Stimulated activated naive CD8-positive, alpha-beta T cell treated with anti-CD3 and anti-CD28 coated beads, Interleukin-15, amount 100 ng/mL, for 72 hours (primary cell): ENCODE data around the gene NUP85.
A peak's percentile ranks its signal among the peaks of the same experiment; 100 is the strongest.
"Not testable (repeated sequence)": the region's sequence is repeated elsewhere in the genome, so short reads cannot be mapped to it uniquely, and the experiment has no call there.

Source experiments
- ATAC-seq: fragments of 150-1000 bp; cut with Tn5 transposase; 2 replicates; pipeline ENCODE4 v1.10.0; 2021; ENCODE audit warnings: mild to moderate bottlenecking, moderate library complexity
- DNase-seq, 2 donors: peaks; one replicate each; pipeline ENCODE4 v3.0.0; 2021 to 2022
- H3K27ac Mint-ChIP-seq, 2 donors: one replicate each; pipeline ENCODE4 v1.8.0; 2022; ENCODE audit warnings: mild to moderate bottlenecking in 2 of 2, mixed read lengths in 2 of 2, moderate library complexity in 2 of 2
- H3K27me3 Mint-ChIP-seq: one replicate; pipeline ENCODE4 v1.8.0; 2022; ENCODE audit warnings: mixed read lengths
- H3K4me1 Mint-ChIP-seq: one replicate; pipeline ENCODE4 v1.8.0; 2022; ENCODE audit warnings: mild to moderate bottlenecking, mixed read lengths
- H3K4me3 Mint-ChIP-seq, 2 donors: one replicate each; pipeline ENCODE4 v1.8.0; 2022; ENCODE audit warnings: mild to moderate bottlenecking in 2 of 2, mixed read lengths in 2 of 2, moderate library complexity in 1 of 2
- H3K9me3 Mint-ChIP-seq, 2 donors: one replicate each; pipeline ENCODE4 v1.8.0; 2022; ENCODE audit warnings: mixed read lengths in 2 of 2

NUP85 gene

DNA sequence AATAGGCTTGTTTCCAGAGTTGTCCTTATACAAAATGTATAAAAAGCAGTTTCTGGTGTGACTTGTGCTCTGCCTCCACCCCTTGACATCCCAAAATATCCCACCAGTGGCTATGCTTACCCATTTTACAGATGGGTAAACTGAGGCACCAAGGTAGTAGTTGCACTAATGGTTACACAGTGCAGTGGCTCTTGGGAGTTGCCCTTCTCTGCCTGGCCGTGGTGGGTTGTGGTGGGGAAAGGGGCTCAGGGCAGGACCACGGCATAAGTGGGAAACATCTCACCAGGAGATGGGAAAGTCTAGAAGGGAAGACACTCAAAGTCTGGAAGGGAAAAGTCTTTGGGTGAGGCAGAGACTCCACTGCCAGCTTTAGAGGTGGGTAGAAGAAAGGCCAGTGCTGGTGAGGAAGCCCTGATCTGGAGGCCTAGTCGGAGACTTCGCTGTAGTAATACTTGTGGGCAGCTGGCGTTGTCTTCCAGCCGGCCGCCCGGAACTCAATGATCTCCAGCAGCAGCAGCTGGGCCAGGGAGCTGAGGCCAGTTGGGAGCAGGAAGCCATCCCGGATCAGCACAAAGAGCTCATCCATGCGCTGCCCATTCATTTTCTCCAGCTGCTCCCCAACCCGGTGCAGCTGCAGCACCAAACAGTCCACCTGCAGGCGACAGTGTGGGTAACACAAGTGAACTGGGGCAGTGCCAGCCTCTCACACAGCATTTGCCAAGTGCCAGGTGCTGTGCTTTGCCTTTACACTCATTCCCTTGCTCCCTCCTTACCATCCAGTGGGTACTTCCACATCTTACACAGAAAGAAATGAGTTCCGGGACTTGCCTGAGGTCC lies 61.1 kb downstream of the NUP85 start:
- Mint-ChIP-seq H3K27me3 (no peaks in the 10 kb centered on the region), H3K27ac (peak overlapping the region in 1 of 2 donors; percentile 94), H3K4me1 (peaks cover 54% of the 10 kb centered on the region), H3K9me3 (no peaks in the 10 kb centered on the region), H3K4me3 (no peak overlapping the region)
- no peak for DNase-seq
- ATAC-seq: no peak

DNA sequence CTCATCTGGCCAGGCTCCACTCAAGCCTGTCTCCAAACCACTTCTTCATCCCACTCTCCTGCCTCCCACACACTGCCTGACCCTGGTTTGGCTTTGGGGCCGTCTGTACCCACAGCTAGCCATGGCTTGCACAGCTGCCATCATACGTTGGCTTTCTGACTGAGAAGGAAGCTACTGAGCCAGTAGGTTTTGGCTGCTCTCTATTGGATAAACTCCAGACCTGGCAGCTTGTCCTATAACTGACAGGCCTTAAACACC lies 61.6 kb downstream of the NUP85 start:
- no peak for ATAC-seq
- Mint-ChIP-seq H3K27ac (peak overlapping the region in 1 of 2 donors; percentile 94), H3K4me3 (no peak overlapping the region), H3K4me1 (peaks cover 58% of the 10 kb centered on the region), H3K27me3 (no peaks in the 10 kb centered on the region), H3K9me3 (no peaks in the 10 kb centered on the region)
- no peak for DNase-seq

DNA sequence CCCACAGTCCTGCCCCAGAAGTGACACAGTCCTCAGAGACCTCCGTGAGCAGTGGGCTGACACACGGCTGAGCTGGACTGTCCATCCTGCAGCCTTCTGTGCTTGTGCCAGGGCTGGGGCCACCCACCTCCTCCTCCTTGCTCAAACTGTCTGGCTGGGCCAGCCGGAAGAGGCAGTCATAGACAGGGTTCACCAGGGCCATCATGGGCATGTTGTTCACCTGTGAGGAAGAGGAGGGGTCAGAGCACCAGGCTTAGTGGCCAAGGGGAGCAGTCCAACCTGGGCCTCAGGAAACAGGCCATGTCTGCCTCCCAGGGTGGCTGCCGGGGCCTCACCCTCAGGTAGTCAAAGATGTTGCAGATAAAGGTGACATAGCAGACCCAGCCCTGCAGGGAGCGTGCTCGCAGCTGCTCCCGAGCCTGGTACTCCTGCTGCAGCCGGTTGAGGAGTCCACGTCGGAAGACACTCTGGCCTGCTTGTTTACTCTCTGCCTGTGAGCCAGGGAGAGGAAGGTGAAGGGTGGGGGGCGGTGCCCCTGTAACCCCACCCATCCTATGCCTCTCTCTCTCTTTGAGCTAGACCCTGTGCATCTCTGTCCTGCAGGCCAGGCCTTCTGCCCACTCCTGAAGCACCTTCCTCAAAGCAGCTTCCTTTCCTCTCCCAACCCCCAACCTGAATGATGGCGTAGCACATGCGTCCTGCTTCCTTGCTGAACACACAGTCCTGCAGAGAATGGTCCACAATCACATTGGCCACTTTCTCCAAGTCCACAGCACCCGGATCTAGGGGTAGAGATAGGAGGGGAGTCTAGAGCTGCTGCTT lies 62.1 kb downstream of the NUP85 start:
- no peak overlapping the region for H3K4me3 Mint-ChIP-seq

DNA sequence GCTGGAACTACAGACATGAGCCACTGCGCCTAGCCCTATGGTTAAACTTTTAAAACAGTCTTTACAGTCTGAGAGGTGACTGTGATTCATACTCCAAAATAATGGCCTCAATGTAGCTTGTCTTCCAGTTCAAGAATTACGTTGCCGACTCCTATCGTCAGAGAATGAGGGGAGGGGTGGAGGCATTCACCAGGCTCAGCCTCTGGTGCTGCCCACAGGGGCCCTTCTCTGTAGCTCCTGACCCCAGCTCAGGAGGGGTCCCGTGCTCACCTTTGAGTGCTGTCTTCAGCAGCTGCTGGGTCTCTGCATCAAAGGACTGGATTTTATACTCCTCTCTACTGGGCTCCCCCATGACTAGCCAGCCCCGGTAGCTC lies 64.4 kb downstream of the NUP85 start:
- Mint-ChIP-seq H3K4me1 (peaks cover 60% of the 10 kb centered on the region), H3K4me3 (peak overlapping the region; percentile 89 to 94), H3K27me3 (no peaks in the 10 kb centered on the region), H3K9me3 (no peaks in the 10 kb centered on the region), H3K27ac (peak overlapping the region; percentile 72 to 95)
- DNase-seq: peak in 1 of 2 donors; percentile 24
- no peak for ATAC-seq

More for the DNA sequence above, 62.1 kb downstream of the NUP85 start:
- Mint-ChIP-seq H3K9me3 (no peaks in the 10 kb centered on the region), H3K27ac (no peak overlapping the region), H3K27me3 (no peaks in the 10 kb centered on the region), H3K4me1 (peaks cover 58% of the 10 kb centered on the region)
- DNase-seq: no peak
- ATAC-seq: no peak

DNA sequence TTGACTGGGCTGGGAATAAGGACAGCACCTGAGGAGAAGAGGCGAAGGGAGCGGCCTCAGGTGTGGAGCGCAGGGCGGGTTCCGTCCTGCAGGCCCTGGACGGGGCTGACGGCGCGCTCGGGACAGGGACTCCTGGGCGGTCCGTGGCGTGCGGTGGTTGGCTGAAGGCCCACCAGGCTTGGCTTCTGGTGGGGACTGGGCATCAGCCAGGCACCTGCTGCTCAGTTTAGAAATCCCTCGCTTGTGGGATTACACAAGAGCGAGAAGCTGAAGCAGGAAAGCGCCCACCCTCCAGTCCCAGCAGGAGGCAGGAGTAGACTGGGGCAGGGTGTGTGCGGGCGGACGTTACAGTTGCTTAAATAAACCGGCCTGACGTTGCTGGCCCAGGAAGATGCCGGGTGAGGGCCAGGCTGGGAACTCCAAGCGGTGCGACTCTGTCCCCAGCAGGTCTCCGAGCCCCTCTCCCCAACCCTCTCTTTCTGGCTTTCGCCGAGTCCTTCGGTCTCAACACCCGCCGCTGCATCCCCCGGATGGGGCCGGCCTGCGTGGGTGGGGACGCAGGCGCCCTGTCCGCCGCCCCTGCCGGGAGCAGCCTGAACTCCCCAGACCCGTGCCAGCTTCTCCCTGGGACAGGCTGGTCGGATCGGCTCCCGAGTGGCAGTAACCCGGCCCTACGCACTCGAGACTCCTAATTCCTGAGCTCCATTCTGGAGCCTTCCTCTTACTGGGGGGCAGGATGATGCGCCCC lies 64.9 kb downstream of the NUP85 start:
- peak overlapping the region; percentile 89 to 94 for H3K4me3 Mint-ChIP-seq
- peak overlapping the region; percentile 72 to 95 for H3K27ac Mint-ChIP-seq
- no peaks in the 10 kb centered on the region for H3K27me3 Mint-ChIP-seq
- ATAC-seq (peak; percentile 64), DNase-seq (peak in 1 of 2 donors; percentile 75)
- no peaks in the 10 kb centered on the region for H3K9me3 Mint-ChIP-seq
- peaks cover 63% of the 10 kb centered on the region for H3K4me1 Mint-ChIP-seq

DNA sequence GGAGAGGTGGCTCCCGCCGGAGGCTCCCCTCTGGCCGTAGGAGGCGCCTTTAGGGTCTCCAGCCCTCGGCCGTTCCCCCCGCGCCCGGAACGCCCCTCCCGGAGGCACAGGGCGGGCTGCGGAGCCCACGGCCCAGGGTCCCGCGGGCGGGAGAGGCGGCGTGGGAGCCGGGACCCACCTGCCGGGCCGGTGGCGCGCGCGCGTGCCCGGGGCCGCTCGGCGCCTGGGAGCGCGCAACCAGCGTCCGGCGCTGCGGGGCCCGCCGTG lies 65.4 kb downstream of the NUP85 start, which contains the start of gene MIF4GD:
Gene MIF4GD (minus strand): TSS at position 266 of the 267 bp plus-strand sequence. CDS start 1,036 bp downstream, outside the sequence.
- Mint-ChIP-seq H3K4me3 (peak within 1 kb of the TSS; percentile 94 to 95), H3K27me3 (no peaks in the 10 kb centered on the region), H3K27ac (peak within 1 kb of the TSS; percentile 81 to 95), H3K4me1 (peaks cover 65% of the 10 kb centered on the region), H3K9me3 (no peaks in the 10 kb centered on the region)
- DNase-seq (peak in 1 of 2 donors; percentile 73), ATAC-seq (peak; percentile 39)

DNA sequence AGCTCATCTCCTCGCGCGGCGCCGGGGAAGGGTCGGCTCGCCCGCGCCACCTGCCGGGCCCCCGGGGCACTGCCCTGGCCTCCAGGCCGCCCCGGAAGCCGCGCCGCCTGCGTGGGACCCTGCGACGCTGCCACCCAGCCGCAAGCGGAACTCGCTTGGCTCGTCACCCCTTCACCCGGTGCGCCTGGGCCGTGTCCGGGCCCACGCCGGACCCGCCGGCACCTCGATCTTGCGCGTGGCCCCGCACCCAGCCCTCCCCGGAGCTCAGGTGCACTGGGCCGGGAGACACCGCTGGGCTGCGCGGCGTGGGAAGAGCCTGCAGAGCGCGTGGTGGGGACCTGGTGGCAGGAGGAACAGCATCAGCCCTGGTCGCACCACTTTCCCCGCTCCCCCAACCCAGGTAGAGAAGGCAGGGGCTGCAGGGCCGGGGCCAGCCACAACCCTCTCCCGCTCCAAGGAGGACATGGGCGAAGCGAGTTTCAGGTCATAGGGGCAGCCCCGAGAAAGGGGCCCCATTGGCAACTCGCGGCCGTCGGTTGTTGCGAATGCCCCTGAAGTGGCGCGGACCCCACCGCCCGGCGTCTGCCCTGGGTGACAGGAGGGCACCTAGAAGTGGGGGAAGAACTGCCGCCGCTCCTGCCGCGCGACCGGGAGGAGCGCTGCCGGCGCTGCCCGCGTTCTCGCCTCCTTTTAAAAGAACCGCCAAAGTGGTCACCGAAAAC lies 65.9 kb downstream of the NUP85 start:
- Mint-ChIP-seq H3K4me1 (peaks cover 65% of the 10 kb centered on the region), H3K4me3 (peak overlapping the region; percentile 94 to 95), H3K9me3 (no peaks in the 10 kb centered on the region), H3K27me3 (no peaks in the 10 kb centered on the region), H3K27ac (peak overlapping the region; percentile 81 to 89)
- ATAC-seq (peak; percentile 84), DNase-seq (peak; percentile 88 to 95)

DNA sequence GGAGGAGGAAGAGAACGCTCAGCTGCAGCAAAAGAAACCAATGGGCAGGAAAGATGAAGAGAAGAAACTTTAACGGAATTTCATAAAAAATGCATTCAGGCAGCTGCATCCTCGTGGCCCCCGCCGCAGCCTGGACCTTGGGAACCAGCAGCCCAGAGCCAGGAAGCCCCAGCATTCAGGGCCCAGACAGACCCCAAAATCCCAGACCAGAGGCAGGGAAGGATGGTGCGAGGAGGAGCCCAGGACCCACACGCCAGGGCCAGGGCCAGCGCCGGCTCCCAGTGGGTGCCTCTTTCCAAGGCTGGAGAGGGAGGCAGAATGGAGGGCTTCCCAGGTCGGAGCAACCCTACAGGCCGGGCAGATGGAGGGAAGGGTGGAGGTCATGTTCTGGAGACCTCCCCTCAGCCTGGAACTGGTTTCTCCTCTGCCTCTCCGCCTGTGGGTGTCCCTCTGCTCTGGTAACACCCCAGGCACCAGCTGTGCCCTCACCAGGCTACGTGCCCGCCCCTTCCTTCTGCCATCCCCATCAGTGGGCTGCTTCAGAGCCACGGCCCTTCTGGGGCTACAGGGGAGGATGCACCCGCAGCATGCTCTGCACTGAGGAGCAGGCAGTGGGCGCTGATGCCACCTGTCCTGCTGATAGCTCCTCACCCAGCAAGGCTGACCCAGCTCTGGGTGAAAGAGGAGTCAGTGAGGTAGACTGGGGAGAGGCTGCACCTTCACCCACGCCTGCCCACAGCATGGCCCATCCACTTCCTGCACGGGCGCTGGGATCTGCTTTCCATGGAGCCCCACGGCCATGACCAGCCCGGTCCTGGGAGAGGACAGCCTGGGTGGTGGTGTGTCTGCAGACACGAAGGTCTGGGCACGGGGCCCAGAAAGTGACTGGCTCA lies 66.7 kb downstream of the NUP85 start:
- Mint-ChIP-seq H3K4me3 (peak overlapping the region; percentile 94 to 95), H3K9me3 (no peaks in the 10 kb centered on the region), H3K27ac (peak overlapping the region; percentile 81 to 89), H3K4me1 (peaks cover 60% of the 10 kb centered on the region), H3K27me3 (no peaks in the 10 kb centered on the region)
- ATAC-seq (no peak), DNase-seq (no peak)

DNA sequence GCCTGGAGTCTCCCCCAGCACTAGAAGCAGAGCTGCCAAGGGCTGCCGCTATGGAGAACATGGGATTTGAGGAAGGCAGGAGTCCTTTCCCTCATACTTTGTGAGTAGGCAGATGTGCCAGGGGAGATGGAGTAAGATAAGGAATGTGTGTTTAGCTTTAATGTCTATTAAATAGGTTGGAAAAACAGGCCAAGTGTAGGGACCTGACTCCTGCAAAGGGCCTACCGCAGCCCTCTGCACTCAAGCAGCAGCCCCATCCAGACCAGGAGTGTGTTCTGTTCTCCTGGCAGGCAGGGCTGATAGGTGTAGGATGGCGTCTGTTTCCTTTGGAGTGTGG lies 67.3 kb downstream of the NUP85 start:
- Mint-ChIP-seq H3K27ac (no peak overlapping the region), H3K27me3 (no peaks in the 10 kb centered on the region), H3K9me3 (no peaks in the 10 kb centered on the region), H3K4me3 (peak overlapping the region; percentile 94 to 95), H3K4me1 (peaks cover 54% of the 10 kb centered on the region)
- ATAC-seq (no peak), DNase-seq (no peak)

DNA sequence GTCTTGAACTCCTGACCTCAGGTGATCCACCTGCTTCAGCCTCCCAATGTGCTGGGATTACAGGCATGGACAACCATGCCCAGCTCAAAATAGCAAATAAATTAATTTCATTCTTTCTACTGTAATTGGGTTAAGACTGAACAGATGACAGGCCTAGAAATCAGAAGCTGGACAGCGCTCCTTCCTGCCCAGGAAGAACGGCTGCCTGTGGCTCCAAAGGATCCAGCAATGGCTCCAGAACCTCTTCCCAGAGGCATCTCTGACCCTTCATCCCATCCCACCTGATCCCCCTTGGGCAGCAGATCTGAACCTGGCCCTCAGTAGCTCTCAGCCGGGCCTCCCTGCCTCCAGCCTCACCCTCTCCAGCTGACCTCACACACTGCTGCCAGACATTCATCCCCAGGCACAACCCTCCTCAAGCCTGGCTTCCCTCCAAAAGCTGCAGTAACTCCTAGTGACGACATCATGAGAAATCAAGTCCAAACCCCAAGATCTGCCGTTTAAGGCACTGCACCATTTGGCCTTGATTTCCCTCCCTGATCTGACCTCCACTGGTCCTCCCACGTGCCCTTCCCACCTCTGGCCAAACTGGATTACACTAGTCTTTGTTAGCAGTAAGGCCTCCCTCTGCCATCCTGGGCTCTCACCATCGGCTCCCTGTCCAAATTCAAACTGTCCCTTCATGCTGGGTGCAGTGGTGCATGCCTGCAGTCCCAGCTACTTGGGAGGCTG lies 68.7 kb downstream of the NUP85 start:
- no peak for ATAC-seq
- Mint-ChIP-seq H3K27me3 (no peaks in the 10 kb centered on the region), H3K4me3 (peak overlapping the region in 1 of 2 donors; percentile 42), H3K4me1 (peaks cover 45% of the 10 kb centered on the region), H3K9me3 (no peaks in the 10 kb centered on the region), H3K27ac (peak overlapping the region in 1 of 2 donors; percentile 62)
- no peak for DNase-seq

DNA sequence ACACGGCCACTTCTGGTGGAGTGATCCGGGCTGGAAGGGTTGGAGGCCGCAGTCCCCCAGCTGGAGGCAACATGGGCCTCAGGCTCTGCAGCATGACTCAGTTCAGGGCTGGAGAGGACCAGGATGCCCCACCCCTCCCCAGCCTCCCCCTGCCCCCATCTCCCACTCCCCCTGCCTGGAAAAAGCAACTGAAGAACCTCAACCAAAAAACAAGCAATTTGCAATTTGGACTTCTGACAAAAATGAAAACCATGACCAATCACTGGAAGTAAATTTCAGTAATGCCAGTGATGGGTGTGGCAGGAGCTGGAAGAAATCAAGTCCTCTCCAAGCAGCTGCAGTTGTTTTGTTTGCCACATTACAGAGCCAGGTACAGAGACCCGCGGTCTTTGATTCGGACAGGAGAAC lies 72.2 kb downstream of the NUP85 start:
- Mint-ChIP-seq H3K9me3 (no peaks in the 10 kb centered on the region), H3K27ac (no peak overlapping the region), H3K27me3 (no peaks in the 10 kb centered on the region), H3K4me1 (peaks cover 22% of the 10 kb centered on the region), H3K4me3 (no peak overlapping the region)
- ATAC-seq (no peak), DNase-seq (no peak)

DNA sequence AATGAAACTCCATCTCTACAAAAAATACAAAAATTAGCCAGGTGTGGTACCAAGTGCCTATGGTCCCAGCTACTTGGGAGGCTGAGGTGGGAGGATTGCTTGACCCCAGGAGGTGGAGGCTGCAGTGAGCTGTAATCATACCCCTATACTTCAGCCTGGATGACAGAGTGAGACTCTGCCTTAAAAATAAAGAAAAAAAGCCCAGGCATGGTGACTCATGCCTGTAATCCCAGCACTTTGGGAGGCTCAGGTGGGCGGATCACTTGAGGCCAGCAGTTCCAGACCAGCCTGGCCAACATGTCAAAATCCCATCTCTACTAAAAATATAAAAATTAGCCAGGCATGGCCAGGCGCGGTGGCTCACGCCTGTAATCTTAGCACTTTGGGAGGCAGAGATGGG lies 74.7 kb downstream of the NUP85 start:
- not testable (repeated sequence) for H3K4me3 Mint-ChIP-seq, DNase-seq, H3K27me3 Mint-ChIP-seq, H3K4me1 Mint-ChIP-seq, H3K9me3 Mint-ChIP-seq, ATAC-seq
- peak overlapping the region in 1 of 2 donors; percentile 67 for H3K27ac Mint-ChIP-seq

DNA sequence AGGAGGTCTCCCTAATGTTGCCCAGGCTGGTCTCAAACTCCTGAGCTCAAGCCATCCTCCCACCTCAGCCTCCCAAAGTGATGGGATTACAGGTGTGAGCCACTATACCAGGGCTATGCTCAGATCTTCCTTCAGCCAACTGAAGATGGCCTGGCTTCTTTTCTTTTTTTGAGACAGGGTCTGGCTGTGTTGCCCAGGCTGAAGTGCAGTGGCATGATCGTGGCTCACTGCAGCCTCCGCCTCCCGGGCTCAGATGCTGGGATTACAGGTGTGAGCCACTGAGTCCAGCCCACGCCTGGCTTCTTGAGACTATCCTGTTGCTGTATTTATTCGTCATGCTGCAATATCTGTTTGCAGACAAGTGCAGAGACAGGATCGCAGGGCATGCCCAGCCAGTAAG lies 79.6 kb downstream of the NUP85 start:
- Mint-ChIP-seq H3K9me3 (no peaks in the 10 kb centered on the region), H3K27me3 (no peaks in the 10 kb centered on the region), H3K4me3 (no peak overlapping the region), H3K4me1 (peaks cover 30% of the 10 kb centered on the region), H3K27ac (no peak overlapping the region)
- DNase-seq: no peak
- no peak for ATAC-seq
